VCaP (cell line): ENCODE results near the gene L3MBTL4.
"Not testable (repeated sequence)": the region's sequence is repeated elsewhere in the genome, so short reads cannot be mapped to it uniquely, and the experiment has no call there.

Experiments used
- H3K27ac ChIP-seq: fragments of 450-650 bp; 2 replicates; pipeline ENCODE4 v1.5.1; 2017
- TF ChIP-seq, protein P1 (sequence below): fragments of 450-650 bp; conservative IDR thresholded peaks from 2 replicates; pipeline ENCODE4 v1.5.1; 2017; ENCODE audit warnings: mild to moderate bottlenecking, moderate library complexity

L3MBTL4 gene

DNA sequence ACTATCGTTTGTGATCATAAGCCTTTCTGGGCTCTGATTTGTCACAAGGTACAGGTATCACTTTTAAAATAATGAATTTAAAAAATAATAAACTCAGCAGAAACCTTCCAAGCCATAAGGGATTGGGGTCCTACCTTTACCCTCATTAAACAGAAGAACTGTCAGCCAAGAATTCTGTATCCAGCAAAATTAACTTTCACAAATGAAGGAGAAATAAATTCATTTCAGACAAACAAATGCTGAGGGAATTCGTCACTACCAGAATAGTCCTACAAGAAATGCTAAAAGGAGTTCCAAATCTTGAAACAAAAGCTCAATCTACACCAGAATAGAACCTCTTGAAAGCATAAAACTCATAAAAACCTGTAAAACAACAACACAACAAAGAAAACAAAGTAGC lies 25.7 kb downstream of the L3MBTL4 start:
- H3K27ac ChIP-seq, result no peak overlapping the region
- TF ChIP-seq, protein P1, sequence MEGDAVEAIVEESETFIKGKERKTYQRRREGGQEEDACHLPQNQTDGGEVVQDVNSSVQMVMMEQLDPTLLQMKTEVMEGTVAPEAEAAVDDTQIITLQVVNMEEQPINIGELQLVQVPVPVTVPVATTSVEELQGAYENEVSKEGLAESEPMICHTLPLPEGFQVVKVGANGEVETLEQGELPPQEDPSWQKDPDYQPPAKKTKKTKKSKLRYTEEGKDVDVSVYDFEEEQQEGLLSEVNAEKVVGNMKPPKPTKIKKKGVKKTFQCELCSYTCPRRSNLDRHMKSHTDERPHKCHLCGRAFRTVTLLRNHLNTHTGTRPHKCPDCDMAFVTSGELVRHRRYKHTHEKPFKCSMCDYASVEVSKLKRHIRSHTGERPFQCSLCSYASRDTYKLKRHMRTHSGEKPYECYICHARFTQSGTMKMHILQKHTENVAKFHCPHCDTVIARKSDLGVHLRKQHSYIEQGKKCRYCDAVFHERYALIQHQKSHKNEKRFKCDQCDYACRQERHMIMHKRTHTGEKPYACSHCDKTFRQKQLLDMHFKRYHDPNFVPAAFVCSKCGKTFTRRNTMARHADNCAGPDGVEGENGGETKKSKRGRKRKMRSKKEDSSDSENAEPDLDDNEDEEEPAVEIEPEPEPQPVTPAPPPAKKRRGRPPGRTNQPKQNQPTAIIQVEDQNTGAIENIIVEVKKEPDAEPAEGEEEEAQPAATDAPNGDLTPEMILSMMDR, result no peak

DNA sequence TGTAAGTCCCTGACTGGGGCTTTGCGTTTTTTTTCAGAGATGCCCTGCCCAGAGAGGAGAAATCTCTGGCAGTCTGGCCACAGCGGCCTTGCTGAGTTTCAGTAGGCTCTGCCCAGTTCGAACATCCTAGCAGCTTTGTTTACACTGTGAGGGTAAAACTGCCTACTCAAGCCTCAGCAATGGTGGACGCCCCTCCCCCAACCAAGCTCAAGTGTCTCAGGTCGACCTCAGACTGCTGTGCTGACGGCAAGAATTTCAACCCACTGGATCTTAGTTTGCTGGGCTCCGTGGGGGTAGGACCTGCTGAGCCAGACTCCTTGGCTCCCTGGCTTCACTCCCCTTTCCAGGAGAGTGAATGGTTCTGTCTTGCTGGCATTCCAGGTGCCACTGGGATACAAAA lies 31.7 kb downstream of the L3MBTL4 start:
- no peak overlapping the region for H3K27ac ChIP-seq
- TF ChIP-seq, protein P1, result no peak

DNA sequence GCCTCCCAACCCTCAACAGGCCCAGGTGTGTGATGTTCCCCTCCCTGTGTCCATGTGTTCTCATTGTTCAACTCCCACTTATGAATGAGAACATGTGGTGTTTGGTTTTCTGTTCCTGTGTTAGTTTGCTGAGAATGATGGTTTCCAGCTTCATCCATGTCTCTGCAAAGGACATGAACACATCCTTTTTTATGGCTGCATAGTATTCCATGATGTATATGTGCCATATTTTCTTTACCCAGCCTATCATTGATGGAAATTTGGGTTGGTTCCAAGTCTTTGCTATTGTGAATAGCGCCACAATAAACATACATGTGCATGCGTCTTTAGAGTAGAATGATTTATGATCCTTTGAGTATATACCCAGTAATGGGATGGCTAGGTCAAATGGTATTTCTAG lies 37.2 kb downstream of the L3MBTL4 start:
- not testable (repeated sequence) for H3K27ac ChIP-seq

DNA sequence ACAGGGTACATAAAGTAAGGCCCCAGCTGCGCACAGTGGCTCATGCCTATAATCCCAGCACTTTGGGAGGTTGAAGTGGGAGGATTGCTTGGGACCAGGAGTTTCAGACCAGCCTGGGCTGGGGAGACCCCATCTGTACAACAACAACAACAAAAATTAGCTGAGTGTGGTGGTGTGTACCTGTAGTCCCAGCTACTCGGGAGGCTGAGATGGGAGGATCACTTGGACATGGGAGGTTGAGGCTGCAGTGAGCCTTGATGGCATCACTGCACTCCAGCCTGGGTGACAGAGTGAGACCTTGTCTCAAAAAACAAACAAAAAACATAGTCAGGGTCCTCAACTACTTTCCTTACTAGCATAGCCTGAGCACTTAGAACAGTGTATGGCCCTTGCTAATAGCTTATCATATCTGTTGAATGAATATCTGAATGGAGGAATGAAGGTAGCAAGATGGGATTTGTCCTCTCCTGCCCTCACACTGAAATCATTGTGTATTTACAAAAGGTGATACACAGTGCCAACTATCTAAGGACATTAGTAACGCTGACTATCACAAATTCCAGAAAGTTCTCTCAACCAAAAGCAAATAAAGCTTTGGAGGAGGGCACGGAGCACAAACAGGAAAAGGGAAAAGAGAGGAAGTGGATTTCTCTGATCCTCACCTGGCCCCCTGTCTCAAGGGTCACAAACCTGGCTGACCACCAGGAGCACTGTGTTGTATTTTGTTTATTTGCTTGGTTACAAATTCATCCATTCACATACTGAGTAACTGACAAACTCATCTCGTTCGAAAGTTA lies 38.1 kb downstream of the L3MBTL4 start:
- TF ChIP-seq, protein P1, result no peak
- no peak overlapping the region for H3K27ac ChIP-seq

DNA sequence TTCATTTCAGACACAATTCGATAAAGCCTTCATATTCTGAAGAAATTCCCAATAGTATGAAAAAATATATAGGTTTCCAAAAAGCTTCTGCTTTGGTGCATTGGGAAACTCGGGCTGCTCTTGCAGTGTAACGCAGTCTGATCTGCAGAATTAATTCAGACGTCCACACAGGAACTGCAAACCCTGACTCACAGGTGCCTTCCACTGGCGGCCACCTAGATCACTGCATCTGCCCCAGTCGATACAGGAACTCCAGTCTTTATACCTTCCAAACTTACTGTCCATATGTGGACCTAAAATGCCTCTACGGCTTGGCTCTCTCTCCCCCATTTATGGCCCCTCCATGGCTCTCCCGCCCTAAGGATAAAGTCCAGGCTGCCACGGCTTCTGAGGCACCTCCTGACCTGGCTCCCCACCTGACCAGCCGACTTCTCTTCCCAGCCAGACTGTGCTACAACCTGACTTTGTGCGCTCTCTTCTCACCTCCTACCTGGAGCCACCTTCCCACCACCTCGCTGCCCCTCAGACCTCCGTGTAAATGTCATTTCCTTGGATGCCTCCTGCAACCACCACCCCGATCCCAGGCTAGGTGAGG lies 39.7 kb downstream of the L3MBTL4 start:
- no peak overlapping the region for H3K27ac ChIP-seq

DNA sequence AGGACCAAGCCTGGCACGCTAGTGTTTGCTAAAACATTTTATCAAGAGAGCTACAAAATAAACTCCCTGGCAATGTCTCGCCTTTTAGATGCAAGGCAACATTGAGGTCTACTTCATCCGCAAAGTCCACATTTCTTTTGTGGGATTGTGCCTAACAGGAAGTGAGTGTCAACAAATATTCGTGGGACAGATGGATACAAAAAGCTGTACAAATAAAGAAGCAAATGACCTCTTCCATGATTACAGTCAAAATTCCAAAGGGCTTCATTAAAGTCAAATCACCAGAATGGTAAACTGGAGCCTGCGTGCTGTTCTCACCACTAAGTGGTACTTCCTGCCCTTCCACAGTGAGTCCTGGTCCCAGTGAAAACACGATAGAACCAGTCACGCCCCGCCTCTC lies 40.4 kb downstream of the L3MBTL4 start:
- H3K27ac ChIP-seq, result no peak overlapping the region
- TF ChIP-seq, protein P1, result no peak

More for the DNA sequence above, 39.7 kb downstream of the L3MBTL4 start:
- TF ChIP-seq, protein P1, result no peak

DNA sequence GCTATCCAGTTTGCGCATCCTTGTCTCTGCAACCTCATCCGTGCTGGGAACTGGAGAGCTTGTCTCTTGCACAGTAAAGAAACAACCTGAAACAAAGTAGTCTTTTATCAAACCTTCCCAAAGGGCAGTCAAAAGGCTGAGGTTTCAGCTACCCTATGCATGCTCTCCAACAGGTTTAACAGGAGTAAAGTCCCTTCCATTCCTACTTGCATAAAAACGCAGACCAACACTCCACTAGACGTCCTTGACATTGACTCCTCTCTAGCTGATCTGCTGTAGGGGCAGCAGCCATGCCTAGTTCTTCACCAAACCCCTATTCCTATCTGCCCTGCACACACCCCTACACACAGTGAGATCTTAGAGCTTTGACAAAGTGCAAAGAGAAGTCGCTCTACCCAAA lies 41.5 kb downstream of the L3MBTL4 start:
- no peak overlapping the region for H3K27ac ChIP-seq
- TF ChIP-seq, protein P1, result no peak

DNA sequence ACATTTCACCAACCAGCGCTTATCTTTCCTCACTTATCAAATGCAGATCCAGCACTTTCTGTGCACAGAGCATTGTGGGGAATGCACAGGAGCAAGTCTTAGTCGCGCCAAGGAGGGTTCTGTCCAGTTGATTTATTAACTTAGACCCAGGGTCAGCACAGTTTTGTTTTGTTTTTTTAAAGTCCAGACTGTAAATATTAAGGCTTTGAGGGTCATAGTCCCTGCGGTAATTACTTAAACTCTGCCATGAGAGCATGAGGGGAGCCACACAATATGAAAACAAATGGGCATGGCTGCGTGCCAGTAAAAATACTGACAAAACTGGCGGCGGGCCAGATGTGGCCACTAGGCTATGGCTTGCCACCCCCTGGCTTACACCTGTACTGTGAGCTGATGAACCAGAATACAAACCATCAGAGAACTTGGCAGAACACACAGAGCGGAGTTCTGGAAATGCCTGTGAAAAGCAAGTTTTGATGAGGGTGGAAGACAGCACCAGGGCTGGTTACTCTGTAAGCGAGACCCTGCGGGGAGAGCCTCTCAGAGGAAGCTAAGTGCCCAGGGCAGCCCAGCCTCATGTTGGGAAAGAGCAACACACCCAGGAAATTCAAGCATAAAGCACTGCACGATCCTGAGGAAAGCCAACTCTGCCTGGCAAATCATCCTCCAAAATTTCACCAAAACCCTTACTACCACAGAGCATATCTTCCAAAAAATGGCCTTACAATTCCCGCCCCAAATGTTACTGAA lies 43.6 kb downstream of the L3MBTL4 start:
- TF ChIP-seq, protein P1, result no peak
- no peak overlapping the region for H3K27ac ChIP-seq
